DOHH2 (cell line): Measurements from ENCODE around the gene TMEM154.

Source experiments
- EZH2phosphoT487 ChIP-seq: fragments of 200-600 bp; sonication (generic); IDR thresholded peaks from 2 replicates; pipeline ENCODE4 v1.6.1; 2017; ENCODE audit warnings: borderline replicate concordance, mild to moderate bottlenecking, antibody characterized with exemption, low read length, moderate library complexity, mixed read lengths
- TF ChIP-seq, protein P1 (sequence below): fragments of 200-600 bp; sonication (generic); IDR thresholded peaks from one replicate; pipeline ENCODE4 v1.5.1; 2014; ENCODE audit warnings: antibody characterized with exemption, mild to moderate bottlenecking, low read depth, low read length; ENCODE audit not compliant: poor library complexity, severe bottlenecking

DNA sequence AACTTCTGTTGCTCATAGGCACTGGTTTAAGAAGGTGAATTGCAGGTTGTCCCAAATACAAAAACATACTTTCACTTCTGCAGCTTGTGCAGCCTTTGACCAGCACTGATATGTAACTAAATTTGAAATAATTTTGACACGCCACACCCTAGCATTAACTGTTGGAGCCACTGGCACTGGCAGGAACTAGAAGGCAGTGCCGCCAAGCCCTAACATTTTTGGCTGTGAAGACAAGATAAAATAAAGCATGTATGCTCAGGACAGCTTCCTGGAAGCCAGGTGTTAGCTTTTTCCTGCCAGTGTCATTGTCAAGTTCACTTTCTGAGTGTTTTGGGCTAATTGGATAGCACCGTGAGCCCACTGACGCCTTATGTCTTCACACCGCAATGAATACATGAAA lies 78.6 kb downstream of the TMEM154 start:
- TF ChIP-seq, protein P1, sequence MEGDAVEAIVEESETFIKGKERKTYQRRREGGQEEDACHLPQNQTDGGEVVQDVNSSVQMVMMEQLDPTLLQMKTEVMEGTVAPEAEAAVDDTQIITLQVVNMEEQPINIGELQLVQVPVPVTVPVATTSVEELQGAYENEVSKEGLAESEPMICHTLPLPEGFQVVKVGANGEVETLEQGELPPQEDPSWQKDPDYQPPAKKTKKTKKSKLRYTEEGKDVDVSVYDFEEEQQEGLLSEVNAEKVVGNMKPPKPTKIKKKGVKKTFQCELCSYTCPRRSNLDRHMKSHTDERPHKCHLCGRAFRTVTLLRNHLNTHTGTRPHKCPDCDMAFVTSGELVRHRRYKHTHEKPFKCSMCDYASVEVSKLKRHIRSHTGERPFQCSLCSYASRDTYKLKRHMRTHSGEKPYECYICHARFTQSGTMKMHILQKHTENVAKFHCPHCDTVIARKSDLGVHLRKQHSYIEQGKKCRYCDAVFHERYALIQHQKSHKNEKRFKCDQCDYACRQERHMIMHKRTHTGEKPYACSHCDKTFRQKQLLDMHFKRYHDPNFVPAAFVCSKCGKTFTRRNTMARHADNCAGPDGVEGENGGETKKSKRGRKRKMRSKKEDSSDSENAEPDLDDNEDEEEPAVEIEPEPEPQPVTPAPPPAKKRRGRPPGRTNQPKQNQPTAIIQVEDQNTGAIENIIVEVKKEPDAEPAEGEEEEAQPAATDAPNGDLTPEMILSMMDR, result no peak
- no peak for TF ChIP-seq EZH2phosphoT487
